Breast epithelium (tissue), 4 donors: ENCODE data around the gene TUG1. TPM values are rescaled to one million over a fixed set of nuclear protein-coding genes. Genes with fewer than 3 reads are reported as not detected.

ENCODE experiments used
- DNase-seq, 2 donors: peaks; one replicate each; pipeline ENCODE4 v3.0.0-alpha.2; 2019; ENCODE audit warnings: low spot score in 2 of 2
- H3K27ac ChIP-seq, 2 donors: fragments of 200-600 bp; sonication (generic) in 1 of 2; one replicate each; pipeline ENCODE4 v1.5.1; 2016 to 2019; ENCODE audit warnings: mild to moderate bottlenecking in 1 of 2
- H3K27me3 ChIP-seq, 2 donors: fragments of 200-600 bp; sonication (generic) in 1 of 2; one replicate each; pipeline versions ENCODE4 v1.5.1 to v1.6.0; 2017 to 2019; ENCODE audit warnings: control low read depth in 1 of 2, mild to moderate bottlenecking in 1 of 2
- H3K36me3 ChIP-seq: fragments of 200-600 bp; one replicate; pipeline ENCODE4 v1.5.1; 2019
- H3K4me1 ChIP-seq, 2 donors: fragments of 200-600 bp; sonication (generic); one replicate each; pipeline ENCODE4 v1.5.1; 2016 to 2019; ENCODE audit warnings: control low read depth in 1 of 2
- H3K4me3 ChIP-seq, 3 donors: fragments of 200-600 bp; sonication (generic); 1 replicate in 2 of 3; 2 replicates in 1 of 3; pipeline ENCODE4 v1.5.1; 2016 to 2019; ENCODE audit warnings: mild to moderate bottlenecking in 3 of 3, moderate library complexity in 2 of 3
- H3K9me3 ChIP-seq, 2 donors: fragments of 200-600 bp; sonication (generic) in 1 of 2; one replicate each; pipeline ENCODE4 v1.5.1; 2016 to 2019; ENCODE audit warnings: control low read depth in 1 of 2
- CTCF ChIP-seq, 3 donors: fragments of 450-650 bp; IDR thresholded peaks; one replicate each; pipeline ENCODE4 v1.5.1; 2016 to 2017; ENCODE audit warnings: antibody characterized with exemption in 3 of 3, mild to moderate bottlenecking in 3 of 3, moderate library complexity in 3 of 3
- POLR2A ChIP-seq: fragments of 450-650 bp; IDR thresholded peaks from one replicate; pipeline ENCODE4 v1.6.1; 2016; ENCODE audit warnings: antibody characterized with exemption, mild to moderate bottlenecking, moderate library complexity
- POLR2AphosphoS5 ChIP-seq, 3 donors: sonication (generic); formaldehyde crosslinking; IDR thresholded peaks; one replicate each; pipeline ENCODE4 v1.6.1; 2017; ENCODE audit warnings: antibody characterized with exemption in 3 of 3
- intact Hi-C: fragments of 100-400 bp; cut with DNase I; formaldehyde crosslinking; loops from one replicate; pipeline ENCODE4 v1.15.1; 2023; ENCODE audit warnings: low total_unique reads
- total RNA-seq, 3 donors: library from RNA; depleted of rRNA; stranded (reverse); fragments of >200 nt; gene quantifications; one replicate each; pipeline ENCODE4 v1.1.0, GENCODE V29; 2016

The TUG1 gene
- 100 to 1,000 TPM in 1 of 3 donors, 10 to 100 TPM in 2; 59.7 to 116 (median 84.9) TPM for total RNA-seq

DNA sequence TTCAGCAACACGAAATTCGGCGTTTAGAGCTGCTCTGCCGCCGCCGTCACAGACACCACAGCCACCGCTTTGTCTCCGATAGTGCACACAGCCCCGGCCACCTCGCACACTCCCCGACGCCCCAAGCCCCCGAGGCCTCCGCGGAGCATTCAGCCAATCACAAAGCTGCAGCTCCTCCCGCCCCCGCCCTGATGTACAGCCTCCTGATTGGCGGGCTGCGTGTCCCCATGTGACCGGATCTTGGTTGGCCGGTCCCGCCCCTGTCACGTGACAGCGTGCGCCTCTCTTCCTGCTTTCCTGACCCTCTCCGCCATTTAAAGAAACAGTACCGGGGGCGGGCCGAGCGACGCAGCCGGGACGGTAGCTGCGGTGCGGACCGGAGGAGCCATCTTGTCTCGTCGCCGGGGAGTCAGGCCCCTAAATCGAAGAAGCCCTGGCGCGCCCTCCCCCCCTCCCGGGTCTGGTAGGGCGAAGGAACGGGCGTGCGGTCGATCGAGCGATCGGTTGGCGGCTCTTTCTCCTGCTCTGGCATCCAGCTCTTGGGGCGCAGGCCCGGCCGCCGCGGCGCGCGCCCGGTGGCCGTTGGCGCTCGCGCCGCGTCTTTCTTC, at the start of gene TUG1:
Gene TUG1 (plus strand): TSS at position 342 of the 608 bp plus-strand sequence.
- TF ChIP-seq POLR2AphosphoS5 (IDR thresholded peaks at IDR 0.05), result peak; percentile 93 to 98 (median 95)
- peak; percentile 64 for TF ChIP-seq POLR2A
- TF ChIP-seq CTCF (IDR thresholded peaks at IDR 0.05), result no peak
- H3K27me3 ChIP-seq, result no peaks in the 10 kb centered on the region

DNA sequence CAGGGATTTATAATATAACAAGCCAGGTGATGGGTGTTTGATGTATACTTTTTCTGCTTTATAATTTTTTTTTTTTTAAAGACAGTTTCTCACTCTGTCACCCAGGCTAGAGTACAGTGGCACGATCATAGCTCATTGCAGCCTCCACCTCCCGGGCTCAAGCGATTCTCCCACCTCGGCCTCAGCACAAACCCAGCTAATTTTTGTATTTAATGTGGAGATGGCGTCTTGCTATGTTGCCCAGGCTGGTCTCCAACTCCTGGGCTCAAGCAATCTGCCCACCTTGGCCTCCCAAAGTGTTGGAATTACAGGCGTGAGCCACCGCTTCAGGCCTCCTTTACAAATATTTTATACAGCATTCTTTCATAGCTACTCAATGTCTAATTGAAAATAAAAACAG, 49.1 kb upstream of the TUG1 start:
- no peaks in the 10 kb centered on the region for H3K36me3 ChIP-seq
- H3K27me3 ChIP-seq, result no peaks in the 10 kb centered on the region
- H3K4me1 ChIP-seq, result no peaks in the 10 kb centered on the region
- no peak for TF ChIP-seq CTCF (IDR thresholded peaks at IDR 0.05)
- TF ChIP-seq POLR2A, result no peak
- no peak for TF ChIP-seq POLR2AphosphoS5 (IDR thresholded peaks at IDR 0.05)
- H3K9me3 ChIP-seq, result peaks cover 4 to 8% of the 10 kb centered on the region in 2 donors
- no peak for DNase-seq
- no peak overlapping the region for H3K27ac ChIP-seq
- intact Hi-C loops, result loop anchor here (10.0 kb wide), 1 partner anchor 305 kb away; no protein-coding TSS in a partner anchor
- no peak overlapping the region for H3K4me3 ChIP-seq

More for the DNA sequence above, at the start of gene TUG1:
- DNase-seq, result peak; percentile 99
- peak within 1 kb of the TSS; percentile 84 to 98 (median 86) for H3K4me3 ChIP-seq
- H3K9me3 ChIP-seq, result peaks cover 27 to 39% of the 10 kb centered on the region in 2 donors
- peaks cover 18% of the 10 kb centered on the region for H3K36me3 ChIP-seq
- H3K27ac ChIP-seq, result peak within 1 kb of the TSS; percentile 94 to 98
- peaks cover 0 to 9% of the 10 kb centered on the region in 2 donors for H3K4me1 ChIP-seq
- intact Hi-C loops, result no loop called here

DNA sequence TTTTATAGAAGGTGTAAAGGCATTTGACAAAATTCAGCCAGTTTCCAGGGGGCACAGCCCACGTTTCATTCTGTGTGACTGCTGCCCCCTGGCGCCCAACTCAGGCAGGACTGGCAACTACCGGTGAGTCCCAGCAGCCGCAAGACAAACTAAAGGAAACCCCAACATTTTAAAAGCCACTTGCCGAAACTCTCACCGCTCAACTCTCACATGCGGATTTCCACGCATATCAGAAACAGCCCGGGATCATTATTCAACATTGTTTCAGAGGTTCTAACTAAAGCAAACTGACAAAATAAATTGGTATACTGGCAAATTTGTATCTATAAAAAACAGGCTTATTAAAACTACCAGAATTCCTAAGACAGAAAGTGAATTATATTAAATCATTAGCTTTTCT, 48.7 kb upstream of the TUG1 start:
- no peaks in the 10 kb centered on the region for H3K4me1 ChIP-seq
- no peaks in the 10 kb centered on the region for H3K27me3 ChIP-seq
- peaks cover 0 to 4% of the 10 kb centered on the region in 2 donors for H3K9me3 ChIP-seq
- DNase-seq, result peak; percentile 63 to 74
- no peak overlapping the region for H3K27ac ChIP-seq
- intact Hi-C loops, result loop anchor here (10.0 kb wide), 1 partner anchor 306 kb away; no protein-coding TSS in a partner anchor
- H3K4me3 ChIP-seq, result peak overlapping the region in 1 of 3 donors; percentile 23
- TF ChIP-seq CTCF (IDR thresholded peaks at IDR 0.05) (peak; percentile 62 to 88 (median 84)), POLR2AphosphoS5 (IDR thresholded peaks at IDR 0.05) (no peak), POLR2A (no peak)
- no peaks in the 10 kb centered on the region for H3K36me3 ChIP-seq

GRCh38 chr22:30921108-30921507, 48.0 kb upstream of the TUG1 start:
- no peak for TF ChIP-seq CTCF (IDR thresholded peaks at IDR 0.05)
- no peak for TF ChIP-seq POLR2A
- TF ChIP-seq POLR2AphosphoS5 (IDR thresholded peaks at IDR 0.05), result no peak
- no peaks in the 10 kb centered on the region for H3K4me1 ChIP-seq
- intact Hi-C loops, result loop anchor here (10.0 kb wide), 1 partner anchor 306 kb away; no protein-coding TSS in a partner anchor
- H3K4me3 ChIP-seq, result peak overlapping the region in 2 of 3 donors; percentile 46 to 62
- no peak overlapping the region for H3K27ac ChIP-seq
- H3K9me3 ChIP-seq, result no peaks in the 10 kb centered on the region
- no peaks in the 10 kb centered on the region for H3K36me3 ChIP-seq
- no peaks in the 10 kb centered on the region for H3K27me3 ChIP-seq
- no peak for DNase-seq

DNA sequence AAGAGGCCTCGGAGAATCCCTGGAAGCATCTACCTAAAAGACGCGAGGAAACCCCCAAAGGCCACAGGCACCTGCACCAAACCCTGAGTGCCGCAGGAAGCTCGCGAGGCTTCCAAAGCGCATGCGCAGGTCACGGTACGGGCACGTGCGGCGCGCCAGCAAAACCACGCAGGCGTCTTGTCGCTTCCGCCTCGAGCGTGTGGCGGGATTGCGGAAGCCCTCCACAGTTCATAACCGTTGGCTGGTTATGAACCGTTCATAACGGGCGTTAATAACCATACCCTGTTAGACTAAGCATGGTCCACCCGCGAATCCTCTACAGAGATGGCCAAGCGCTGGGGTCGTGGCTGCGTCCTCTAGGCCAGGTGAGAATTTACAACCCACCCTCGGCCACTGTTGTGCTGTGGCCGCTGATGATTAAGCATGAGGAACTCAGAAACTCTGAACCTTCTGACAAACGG, 46.9 kb upstream of the TUG1 start:
- no peaks in the 10 kb centered on the region for H3K9me3 ChIP-seq
- H3K4me3 ChIP-seq, result peak overlapping the region; percentile 37 to 62 (median 46)
- DNase-seq, result no peak
- no peaks in the 10 kb centered on the region for H3K4me1 ChIP-seq
- no peak for TF ChIP-seq POLR2AphosphoS5 (IDR thresholded peaks at IDR 0.05)
- no peaks in the 10 kb centered on the region for H3K27me3 ChIP-seq
- intact Hi-C loops, result loop anchor here (10.0 kb wide), 1 partner anchor 307 kb away; no protein-coding TSS in a partner anchor
- H3K27ac ChIP-seq, result peak overlapping the region in 1 of 2 donors; percentile 32
- peaks cover 4% of the 10 kb centered on the region for H3K36me3 ChIP-seq
